GM21390 (cell line): Measurements from ENCODE around the gene NOP14.
"Not testable (repeated sequence)": the region's sequence is repeated elsewhere in the genome, so short reads cannot be mapped to it uniquely, and the experiment has no call there.

ENCODE experiments used
- ATAC-seq: cut with Tn5 transposase; IDR thresholded peaks from one replicate; pipeline ENCODE4 v1.9.1; 2021; ENCODE audit not compliant: unreplicated experiment

The NOP14 gene

DNA sequence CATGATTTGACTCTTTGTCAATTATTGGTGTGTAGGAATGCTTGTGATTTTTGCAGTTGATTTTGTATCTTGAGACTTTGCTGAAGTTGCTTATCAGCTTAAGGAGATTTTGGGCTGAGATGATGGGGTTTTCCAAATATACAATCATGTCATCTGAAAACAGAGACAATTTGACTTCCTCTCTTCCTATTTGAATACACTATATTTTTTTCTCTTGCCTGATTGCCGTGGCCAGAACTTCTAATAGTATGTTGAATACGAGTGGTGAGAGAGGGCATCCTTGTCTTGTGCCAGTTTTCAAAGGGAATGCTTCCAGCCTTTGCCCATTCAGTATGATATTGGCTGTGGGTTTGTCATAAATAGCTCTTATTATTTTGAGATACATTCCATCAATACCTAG lies 44.9 kb downstream of the NOP14 start:
- not testable (repeated sequence) for ATAC-seq

DNA sequence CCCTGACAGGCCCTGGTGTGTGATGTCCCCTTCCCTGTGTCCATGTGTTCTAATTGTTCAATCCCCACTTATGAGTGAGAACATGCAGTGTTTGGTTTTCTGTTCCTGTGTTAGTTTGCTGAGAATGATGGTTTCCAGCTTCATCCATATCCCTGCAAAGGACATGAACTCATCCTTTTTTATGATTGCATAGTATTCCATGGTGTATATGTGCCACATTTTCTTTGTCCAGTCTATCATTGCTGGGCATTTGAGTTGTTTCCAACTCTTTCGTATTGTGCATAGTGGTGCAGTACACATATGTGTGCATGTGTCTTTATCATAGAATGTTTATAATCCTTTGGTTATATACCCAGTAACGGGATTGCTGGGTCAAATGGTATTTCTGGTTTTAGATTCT lies 46.5 kb downstream of the NOP14 start:
- ATAC-seq, result not testable (repeated sequence)

DNA sequence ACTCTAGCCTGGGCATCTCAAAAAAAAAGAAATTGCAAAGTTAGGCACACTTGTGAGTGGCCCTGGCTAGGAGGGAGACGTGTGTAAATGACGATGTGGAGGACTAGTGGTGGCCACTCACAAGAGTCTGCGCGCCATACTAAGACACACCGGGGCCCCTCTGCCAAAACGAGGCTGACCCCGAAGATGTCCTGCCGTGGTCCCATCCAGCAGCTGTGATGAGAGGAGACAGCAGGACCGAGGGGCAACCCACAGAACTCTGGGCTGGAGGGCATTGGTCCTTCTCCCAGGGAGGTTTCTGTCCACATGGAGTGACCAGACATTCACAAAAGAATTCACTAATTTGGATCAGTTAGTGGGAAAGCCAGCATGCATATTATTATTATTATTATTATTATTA lies 47.4 kb downstream of the NOP14 start:
- ATAC-seq, result no peak

DNA sequence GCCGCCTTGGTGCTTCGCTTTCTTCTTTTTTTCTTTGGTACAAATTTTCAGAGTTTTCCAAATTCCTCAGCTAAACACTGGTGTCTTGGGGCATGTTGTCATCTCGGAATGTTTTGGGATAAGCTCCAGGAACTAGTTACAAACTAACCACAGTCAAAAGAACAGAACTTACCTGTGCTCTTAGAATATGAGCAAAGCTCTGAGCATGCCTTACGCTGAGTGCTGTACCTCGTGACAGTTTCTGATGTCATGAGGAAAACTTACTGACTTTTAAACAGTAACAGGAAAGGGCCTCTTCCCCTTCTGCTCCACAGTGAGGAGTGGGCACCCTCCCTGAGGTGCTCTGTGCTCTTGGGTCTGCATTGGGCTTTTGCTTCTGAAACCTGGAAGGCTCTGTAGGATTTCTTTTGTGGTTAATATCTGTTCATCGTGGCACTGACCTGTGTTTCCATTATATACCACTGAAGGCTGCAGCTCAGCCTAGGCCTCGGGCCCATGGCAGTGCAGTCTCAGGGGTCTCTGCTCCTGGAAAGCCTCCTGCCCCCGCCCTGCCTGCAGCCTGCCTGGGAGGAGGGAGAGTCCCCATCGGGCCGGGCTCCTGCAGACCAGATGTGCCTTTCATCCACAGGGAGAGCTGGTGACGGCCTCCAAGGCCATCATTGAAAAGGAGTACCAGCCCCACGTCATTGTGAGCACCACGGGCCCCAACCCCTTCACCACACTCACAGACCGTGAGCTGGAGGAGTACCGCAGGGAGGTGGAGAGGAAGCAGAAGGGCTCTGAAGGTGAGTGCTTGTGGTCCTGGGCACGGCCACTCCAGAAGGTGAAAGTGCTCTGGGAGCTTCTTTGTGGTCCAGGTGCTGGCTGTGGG lies 48.7 kb downstream of the NOP14 start:
- no peak for ATAC-seq

DNA sequence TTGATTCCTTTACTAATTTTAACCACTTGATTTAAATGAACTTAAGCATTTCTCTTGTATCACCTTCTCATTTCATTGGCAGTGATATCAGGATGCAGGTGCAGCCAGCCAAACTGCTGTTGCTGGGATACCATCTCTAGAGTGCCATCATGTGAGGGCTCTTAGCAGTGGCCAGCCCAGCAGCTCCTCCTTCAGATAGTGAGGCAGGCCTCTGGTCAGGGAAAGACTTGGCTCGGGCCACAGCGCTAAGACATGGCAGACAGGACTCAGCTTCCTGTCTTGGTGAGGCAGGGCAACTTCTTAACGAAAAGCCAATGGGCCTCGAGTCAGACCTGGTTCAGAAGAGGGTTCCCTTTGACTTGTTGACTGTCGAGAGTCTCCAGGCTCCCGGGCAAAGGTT lies 50.0 kb downstream of the NOP14 start:
- ATAC-seq, result no peak

DNA sequence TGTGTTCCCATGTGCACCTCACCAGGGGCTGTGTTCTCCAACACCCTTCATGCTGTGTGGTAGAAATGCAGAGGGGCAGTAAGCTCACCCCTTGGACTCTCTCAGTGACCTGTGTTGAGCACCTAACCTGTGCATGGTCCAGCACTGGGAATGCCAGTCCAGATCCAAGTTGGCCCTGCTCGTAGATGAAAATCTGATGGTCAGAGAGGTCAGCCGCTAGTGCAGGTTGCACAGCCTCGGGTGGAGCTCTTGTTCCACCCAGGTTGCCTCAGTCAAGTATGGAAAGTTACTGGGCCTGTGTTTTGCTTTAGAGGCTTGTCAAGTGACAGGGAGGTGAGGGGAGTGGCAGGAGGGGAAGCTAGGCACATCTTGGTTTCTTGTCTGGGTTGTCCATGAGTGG lies 51.3 kb downstream of the NOP14 start:
- ATAC-seq, result no peak

DNA sequence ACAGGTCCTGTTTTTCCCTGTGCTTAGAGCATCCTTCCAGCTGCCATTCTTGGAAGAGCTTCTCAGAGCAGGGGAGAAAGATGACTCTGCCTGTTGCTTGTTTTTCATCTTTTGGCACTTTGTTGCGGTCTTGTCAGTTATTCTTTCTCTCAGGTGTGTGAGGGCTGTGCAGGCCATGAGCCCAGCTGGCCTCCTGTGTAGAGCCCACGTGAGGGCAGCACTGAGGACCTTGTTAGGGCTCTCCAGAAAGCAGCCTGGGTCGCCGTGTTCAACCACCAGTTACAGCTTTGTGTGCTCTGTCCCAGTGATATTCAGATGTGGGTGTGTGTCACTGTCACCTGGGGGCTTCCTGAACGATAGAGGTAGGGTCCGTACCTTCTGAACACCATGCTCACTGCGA lies 52.8 kb downstream of the NOP14 start:
- no peak for ATAC-seq

DNA sequence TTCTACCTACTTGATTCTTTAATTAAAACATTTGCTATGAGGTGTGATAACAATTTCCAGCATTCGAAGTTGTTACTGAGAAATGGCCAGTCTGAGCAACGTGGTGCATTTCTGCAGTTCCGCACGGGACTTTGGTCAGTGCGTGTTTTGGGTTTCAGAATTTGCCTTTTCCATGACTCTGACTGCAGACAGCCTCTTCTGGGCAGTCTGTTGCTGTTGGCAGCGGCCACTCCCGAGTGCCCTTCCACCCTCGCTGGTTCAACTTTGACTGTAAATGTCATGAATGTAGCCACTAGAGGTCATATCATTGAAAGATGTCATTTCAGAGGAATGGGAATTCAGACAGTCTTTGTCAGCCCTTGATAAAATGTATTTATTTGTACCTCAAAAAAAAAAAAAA lies 53.6 kb downstream of the NOP14 start:
- ATAC-seq, result no peak

DNA sequence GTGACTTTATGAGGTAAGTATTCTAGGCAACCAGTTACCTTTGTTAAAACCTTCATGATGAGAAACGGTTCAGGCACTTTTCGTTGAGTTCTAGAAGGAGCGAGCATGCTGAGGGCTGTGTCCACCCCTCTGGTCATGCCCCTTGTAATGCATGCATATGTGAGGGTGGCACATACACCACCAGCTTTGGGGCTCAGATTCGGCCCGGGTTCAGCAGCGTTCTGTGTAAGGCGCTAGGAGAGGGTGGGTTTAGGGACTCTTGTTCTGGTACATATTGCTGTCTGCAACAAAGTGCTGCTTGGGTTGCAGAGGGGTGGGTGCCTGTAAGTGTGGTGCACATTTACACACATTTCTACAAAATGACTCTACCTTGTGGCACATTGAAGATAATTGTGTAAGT lies 54.5 kb downstream of the NOP14 start:
- ATAC-seq, result no peak

DNA sequence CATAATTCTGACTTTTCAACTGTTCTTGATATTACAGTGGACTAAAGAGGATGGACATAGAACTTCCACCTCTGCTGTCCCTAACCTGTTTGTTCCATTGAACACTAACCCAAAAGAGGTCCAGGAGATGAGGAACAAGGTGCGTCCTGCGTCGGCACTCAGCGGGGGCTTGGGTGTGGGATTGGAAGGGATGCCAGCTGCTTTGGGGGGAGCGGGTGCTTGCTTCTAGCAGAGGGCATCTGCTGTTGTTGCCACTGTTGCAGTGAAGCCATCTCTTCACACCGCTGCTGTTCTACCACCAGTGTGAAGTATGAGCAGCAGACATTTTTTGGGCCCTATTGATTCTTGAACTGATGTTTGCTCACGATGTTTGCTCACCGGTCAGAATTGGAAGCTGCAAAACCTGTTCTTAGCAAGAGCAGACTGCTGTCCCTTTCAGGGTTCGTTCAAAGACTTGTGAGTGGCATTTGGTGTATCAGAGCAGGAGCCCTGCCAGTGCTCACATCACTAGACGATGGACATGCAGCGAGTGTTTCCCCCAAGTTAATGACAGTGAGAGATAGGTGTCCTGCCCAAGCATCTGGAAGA lies 55.4 kb downstream of the NOP14 start:
- no peak for ATAC-seq

DNA sequence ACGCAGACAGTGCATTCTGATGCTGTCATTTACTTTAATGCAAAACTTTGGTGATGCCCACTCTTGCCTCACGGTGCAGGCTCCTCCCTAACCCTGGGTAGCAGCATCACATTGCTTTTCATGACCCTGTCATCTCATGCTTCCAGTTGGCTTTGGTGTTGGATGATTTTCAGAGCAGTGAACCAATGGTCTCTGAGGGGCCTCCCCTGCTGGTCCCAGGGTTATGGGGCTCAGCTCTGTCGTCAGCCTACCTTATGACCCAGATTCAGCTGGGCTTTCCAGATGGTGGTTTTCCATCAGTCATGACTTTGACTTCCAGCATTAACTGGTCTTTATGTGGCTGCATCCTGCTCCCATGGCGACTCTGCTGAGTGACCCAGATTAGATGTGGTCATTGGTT lies 56.0 kb downstream of the NOP14 start:
- no peak for ATAC-seq

DNA sequence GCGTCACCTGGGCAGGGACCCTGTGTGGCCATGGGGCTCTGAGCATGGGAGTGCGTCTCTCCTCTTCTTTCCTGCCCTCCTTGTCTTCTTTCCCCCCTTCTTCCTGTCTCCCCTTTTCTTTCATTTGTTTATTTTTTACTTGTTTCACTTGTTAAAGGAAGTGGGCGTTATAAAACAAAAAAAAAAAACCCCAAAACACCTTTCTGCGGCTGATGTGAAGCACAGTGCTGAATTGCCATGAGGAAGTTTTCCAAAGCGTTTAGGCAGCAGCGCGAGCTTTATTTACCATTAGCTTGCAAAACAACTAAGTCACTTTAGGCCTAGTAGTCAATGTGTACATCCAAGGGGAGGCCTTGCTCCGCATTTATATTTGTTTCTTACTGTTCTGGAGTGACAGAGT lies 57.0 kb downstream of the NOP14 start:
- ATAC-seq, result no peak

DNA sequence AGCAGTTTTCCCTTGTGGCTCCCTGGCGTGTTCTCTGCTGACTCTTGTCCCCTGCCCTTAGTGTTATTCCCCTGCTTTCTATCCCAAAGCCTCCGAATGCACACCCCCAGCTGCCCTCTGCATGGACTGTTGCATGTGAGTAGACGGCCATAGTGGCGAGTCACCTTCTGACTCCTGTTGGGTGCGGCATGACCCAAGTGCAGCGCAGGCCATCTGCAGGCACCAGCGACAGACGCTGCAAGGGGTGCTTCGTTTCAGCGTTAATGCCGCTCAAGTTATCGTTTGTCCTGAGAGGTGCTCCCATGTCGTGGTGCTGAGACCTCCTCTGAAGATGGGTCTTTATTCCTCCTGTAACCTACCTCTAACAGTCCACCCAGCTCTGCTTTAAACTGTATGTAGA lies 57.7 kb downstream of the NOP14 start:
- no peak for ATAC-seq

DNA sequence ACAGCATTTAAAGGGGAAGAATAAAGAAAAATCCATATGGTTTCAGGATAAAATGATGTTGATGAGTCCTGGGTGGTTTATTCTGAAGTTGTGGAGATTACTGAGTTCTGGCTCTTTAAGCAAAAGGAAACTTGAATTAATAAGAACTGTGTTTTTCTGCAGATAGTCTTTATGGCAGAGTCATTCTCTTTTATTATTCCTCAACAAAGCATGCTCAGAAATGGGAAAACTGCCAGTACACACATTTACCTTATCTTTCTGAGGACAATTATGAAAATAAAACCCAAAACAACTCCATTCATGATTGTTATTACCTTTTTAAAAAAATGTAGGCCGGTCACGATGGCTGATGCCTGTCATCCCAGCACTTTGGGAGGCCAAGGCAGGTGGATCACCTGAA lies 61.1 kb downstream of the NOP14 start:
- no peak for ATAC-seq

DNA sequence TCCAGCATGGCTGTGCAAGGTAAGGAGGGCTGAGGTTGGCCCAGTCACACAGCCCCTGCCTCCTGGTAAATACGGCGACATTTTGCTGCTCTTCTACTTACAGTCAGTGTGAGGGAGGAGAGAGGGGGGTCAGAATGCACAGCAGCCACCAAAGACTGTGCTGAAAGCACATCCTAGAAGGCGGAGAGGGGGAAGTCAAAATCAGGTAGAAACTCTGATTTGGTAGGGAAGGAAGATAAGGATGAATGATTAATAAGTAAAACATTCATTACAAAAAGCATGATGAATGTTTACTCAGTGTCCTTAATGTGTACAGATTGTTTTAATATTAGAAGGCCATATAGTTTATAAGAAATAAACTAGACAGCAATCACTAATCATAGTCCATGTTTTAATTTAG lies 62.0 kb downstream of the NOP14 start:
- no peak for ATAC-seq

DNA sequence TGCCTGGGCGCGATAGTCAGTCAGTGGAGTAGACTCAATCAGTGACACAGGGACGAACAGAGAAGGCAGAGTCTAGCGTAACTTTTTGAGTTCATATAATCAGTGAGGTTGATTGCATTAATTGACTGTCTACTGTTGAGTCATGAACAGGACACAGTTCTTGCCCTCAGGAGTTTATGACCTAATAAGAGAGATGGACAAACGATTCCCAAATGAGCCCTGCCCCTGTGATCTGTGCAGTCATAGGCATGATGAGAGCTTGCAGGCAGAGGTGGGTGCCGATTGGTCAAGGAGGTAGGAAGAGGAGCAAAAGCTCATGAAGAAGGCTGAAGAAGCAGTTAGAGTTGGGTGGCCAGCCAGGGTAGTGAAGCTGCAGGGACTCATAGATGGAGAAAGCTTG lies 62.5 kb downstream of the NOP14 start:
- no peak for ATAC-seq

DNA sequence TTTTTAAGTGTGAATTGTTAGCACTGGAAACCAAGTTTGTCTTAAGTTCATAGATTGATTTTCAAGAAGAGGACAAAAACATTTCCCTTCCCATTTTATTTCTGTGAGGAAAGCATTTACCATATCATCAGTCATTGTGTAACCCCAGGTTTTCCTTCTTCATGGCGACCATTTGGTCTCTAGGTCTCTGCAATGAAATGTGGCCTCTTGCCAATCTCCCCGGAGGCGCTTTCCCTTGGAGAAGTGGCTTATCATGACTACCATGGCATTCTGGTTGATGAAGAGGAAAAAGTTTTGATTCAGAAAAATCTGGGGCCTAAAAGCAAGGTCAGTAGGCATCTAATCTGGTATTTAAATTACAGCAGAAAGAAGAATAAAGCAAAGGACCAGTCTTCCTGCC lies 65.2 kb downstream of the NOP14 start:
- no peak for ATAC-seq

DNA sequence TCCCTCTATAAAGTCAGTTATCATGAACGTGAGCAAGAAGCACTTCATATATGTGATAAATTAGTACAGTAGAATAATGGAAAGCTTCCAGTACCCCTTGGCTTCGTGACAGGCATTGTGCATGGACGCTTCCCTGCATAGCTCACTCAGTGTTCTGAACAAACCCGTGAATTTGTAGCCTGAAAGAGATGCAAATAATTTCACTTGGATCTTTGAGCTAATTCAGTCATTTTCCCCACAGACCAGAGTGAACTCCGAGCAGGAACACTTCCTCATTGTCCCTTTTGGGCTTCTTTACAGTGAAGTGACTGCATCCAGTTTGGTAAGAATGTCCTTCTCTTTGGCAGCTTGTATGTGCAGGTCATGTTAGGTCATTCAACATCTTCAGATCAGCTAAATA lies 69.4 kb downstream of the NOP14 start:
- ATAC-seq, result no peak

DNA sequence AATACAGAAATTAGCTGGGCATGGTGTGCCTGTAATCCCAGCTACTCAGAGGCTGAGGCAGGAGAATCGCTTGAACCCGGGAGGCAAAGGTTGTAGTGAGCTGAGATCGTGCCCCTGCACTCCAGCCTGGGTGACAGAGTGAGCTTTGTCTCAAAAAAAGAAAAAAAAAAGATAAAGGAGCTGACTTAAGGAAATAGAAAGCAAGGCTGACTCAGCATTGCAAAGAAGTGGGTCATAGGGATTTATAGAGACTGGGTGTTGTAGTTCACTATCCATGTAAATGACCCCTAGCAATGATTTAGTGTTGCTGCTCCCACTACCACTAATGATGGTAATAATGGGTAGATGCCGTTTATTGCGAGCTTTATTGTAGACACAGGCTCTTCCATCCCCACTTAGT lies 71.9 kb downstream of the NOP14 start:
- ATAC-seq, result no peak

DNA sequence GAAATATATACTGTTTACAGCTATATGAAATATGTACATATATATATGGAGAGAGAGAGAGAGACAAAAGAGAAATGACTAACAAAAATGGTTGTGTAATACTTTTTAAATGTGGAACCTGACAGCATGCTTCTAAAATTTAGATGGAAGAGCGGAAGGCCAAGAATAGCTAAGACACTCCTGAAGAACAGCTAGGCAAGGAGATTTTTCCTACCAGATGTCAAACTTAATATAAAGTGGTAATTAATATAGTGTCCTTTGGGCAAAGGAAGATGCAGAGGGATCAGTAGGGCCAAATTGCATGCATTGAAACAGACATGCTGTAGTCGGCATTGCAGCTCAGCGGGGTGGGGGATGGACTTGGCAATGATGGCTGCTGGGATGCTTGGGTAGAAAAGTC lies 74.3 kb downstream of the NOP14 start:
- no peak for ATAC-seq
